B cell (primary cell): Measurements from ENCODE around the gene ZNF302. TPM values are rescaled to one million over a fixed set of nuclear protein-coding genes. Genes with fewer than 3 reads are reported as not detected.

Source experiments
- ATAC-seq: fragments of 200-7000 bp; cut with Tn5 transposase; one replicate; pipeline ENCODE4 v1.10.0; 2021; ENCODE audit warnings: low read depth, mild to moderate bottlenecking, moderate number of reproducible peaks, moderate library complexity
- CTCF ChIA-PET: fragments of 350-600 bp; sonication (Branson Sonifier 250); formaldehyde crosslinking; loops from one replicate; lab custom pipeline; 2021; ENCODE audit warnings: antibody characterized with exemption, inconsistent platforms; lab: Charles Lee
- POLR2A ChIA-PET: fragments of 350-600 bp; sonication (Branson Sonifier 250); formaldehyde crosslinking; loops from one replicate; lab custom pipeline; 2021; ENCODE audit warnings: antibody characterized with exemption; lab: Charles Lee
- DNase-seq: peaks from one replicate; pipeline ENCODE4 v3.0.0; 2013
- H2AFZ ChIP-seq: 2 replicates; pipeline ENCODE4 v1.6.1; 2012; ENCODE audit warnings: mild to moderate bottlenecking, low read depth, low read length; ENCODE audit not compliant: insufficient read depth, poor library complexity, severe bottlenecking
- H3K27ac ChIP-seq, 2 donors: 1 replicate in 1 of 2; 2 replicates in 1 of 2; pipeline ENCODE4 v1.5.1; 2012 to 2013; ENCODE audit warnings: low read length in 2 of 2, mild to moderate bottlenecking in 2 of 2, moderate library complexity in 1 of 2
- H3K27me3 ChIP-seq, 4 experiments: fragments of 200-600 bp in 1 of 4; sonication (generic) in 1 of 4; replicated peaks in 1 of 4; 1 replicate in 2 of 4; 2 replicates in 2 of 4; pipeline versions ENCODE4 v1.6.1 to v1.7.0; 2013 to 2016; ENCODE audit warnings: low read length in 3 of 4, mild to moderate bottlenecking in 2 of 4, mixed read lengths in 1 of 4, moderate library complexity in 1 of 4; ENCODE audit not compliant: insufficient read depth in 4 of 4, control insufficient read depth in 3 of 4; ENCODE audit errors: control extremely low read depth in 1 of 4
- H3K36me3 ChIP-seq, 2 experiments: replicated peaks in 1 of 2; 1 replicate in 1 of 2; 2 replicates in 1 of 2; pipeline versions ENCODE4 v1.6.1 to v1.7.1; 2013; ENCODE audit warnings: low read length in 1 of 2; ENCODE audit not compliant: insufficient read depth in 2 of 2, control insufficient read depth in 1 of 2; ENCODE audit errors: control extremely low read depth in 1 of 2, extremely low read depth in 1 of 2
- H3K4me1 ChIP-seq, 2 donors: fragments of 200-600 bp in 1 of 2; sonication (generic) in 1 of 2; 1 replicate in 1 of 2; 2 replicates in 1 of 2; pipeline versions ENCODE4 v1.5.1 to v1.6.1; 2013 to 2017; ENCODE audit warnings: low read length in 2 of 2; ENCODE audit not compliant: control insufficient read depth in 2 of 2, insufficient read depth in 2 of 2
- H3K4me2 ChIP-seq: replicated peaks from 2 replicates; pipeline ENCODE3; 2012; ENCODE audit warnings: mild to moderate bottlenecking, low read depth, low read length; ENCODE audit not compliant: poor library complexity, severe bottlenecking
- H3K4me3 ChIP-seq, 5 experiments: fragments of 200-600 bp in 1 of 5; sonication (generic) in 1 of 5; 1 replicate in 3 of 5; 2 replicates in 2 of 5; pipeline versions ENCODE4 v1.5.1 to v1.7.0; 2011 to 2016; ENCODE audit warnings: low read length in 4 of 5, mild to moderate bottlenecking in 4 of 5, low read depth in 2 of 5, control low read depth in 1 of 5, moderate library complexity in 1 of 5; ENCODE audit not compliant: insufficient read depth in 1 of 5; ENCODE audit errors: control extremely low read depth in 1 of 5, extremely low read depth in 1 of 5
- H3K79me2 ChIP-seq: fragments of 200-600 bp; sonication (generic); one replicate; pipeline ENCODE4 v1.6.0; 2016; ENCODE audit warnings: low read length; ENCODE audit not compliant: control insufficient read depth, insufficient read depth
- H3K9ac ChIP-seq: fragments of 200-600 bp; sonication (generic); 2 replicates; pipeline ENCODE4 v1.6.1; 2017; ENCODE audit warnings: mild to moderate bottlenecking, low read length, moderate library complexity
- H3K9me3 ChIP-seq, 3 donors: one replicate each; pipeline versions ENCODE4 v1.6.1 to v1.7.1; 2013; ENCODE audit warnings: low read length in 2 of 3; ENCODE audit not compliant: control insufficient read depth in 2 of 3, insufficient read depth in 1 of 3; ENCODE audit errors: control extremely low read depth in 1 of 3
- H4K20me1 ChIP-seq: 2 replicates; pipeline ENCODE4 v1.6.0; 2012; ENCODE audit warnings: mild to moderate bottlenecking, low read length; ENCODE audit not compliant: insufficient read depth, control insufficient read depth, poor library complexity, severe bottlenecking
- H3K27ac Mint-ChIP-seq: one replicate; pipeline ENCODE4 v1.8.0; 2021; ENCODE audit warnings: mixed read lengths
- H3K27me3 Mint-ChIP-seq: one replicate; pipeline ENCODE4 v1.8.0; 2021; ENCODE audit warnings: mixed read lengths
- H3K4me1 Mint-ChIP-seq: one replicate; pipeline ENCODE4 v1.8.0; 2021; ENCODE audit warnings: mixed read lengths
- H3K4me3 Mint-ChIP-seq: one replicate; pipeline ENCODE4 v1.8.0; 2021; ENCODE audit warnings: mixed read lengths
- H3K9me3 Mint-ChIP-seq: one replicate; pipeline ENCODE4 v1.8.0; 2022; ENCODE audit warnings: mixed read lengths; ENCODE audit not compliant: insufficient read depth
- CTCF ChIP-seq: fragments of 200-600 bp; IDR thresholded peaks from one replicate; pipeline ENCODE4 v1.8.0; 2022; ENCODE audit warnings: antibody characterized with exemption, mild to moderate bottlenecking
- EZH2 ChIP-seq: IDR thresholded peaks from 2 replicates; pipeline ENCODE4 v1.6.1; 2012; ENCODE audit warnings: borderline replicate concordance, low read depth, mild to moderate bottlenecking, moderate library complexity, low read length; ENCODE audit not compliant: insufficient read depth, poor library complexity, severe bottlenecking
- whole genome bisulfite sequencing: methylation state at CpG from one replicate; pipeline ENCODE4 v1.1.5; 2013; ENCODE audit warnings: missing lambda C conversion rate; ENCODE audit not compliant: insufficient coverage; 5-methylcytosine and 5-hydroxymethylcytosine counted together
- intact Hi-C: fragments of 100-400 bp; cut with micrococcal nuclease; formaldehyde crosslinking; loops from one replicate; pipeline ENCODE4 v1.10.0; 2022
- polyA plus RNA-seq: library from polyadenylated mRNA; depleted of rRNA; stranded (reverse); fragments of >200 nt; gene quantifications from 2 replicates; pipeline ENCODE4 v1.2.3, GENCODE V29; 2012
- total RNA-seq, 2 donors: library from RNA; stranded (reverse); fragments of 120-200 nt in 1 of 2; gene quantifications; 1 replicate in 1 of 2; 2 replicates in 1 of 2; pipeline versions ENCODE4 v1.2.3 to v1.2.4, GENCODE V29; 2013 to 2022

The ZNF302 gene
- total and polyA plus RNA-seq, 2 donors (not counting 1 experiment from before 2014, with no cell fraction given) = 20.4 to 48.4 TPM

GRCh38 chr19:34722353-34722752, 44.9 kb downstream of the ZNF302 start:
- intact Hi-C loops = no loop called here
- DNase-seq (no peak), ATAC-seq (no peak)
- POLR2A ChIA-PET = no interaction called here
- TF ChIP-seq EZH2 (no peak), CTCF (no peak)
- Histone ChIP-seq H3K9me3 (peaks cover 0 to 3% (median 1%) of the 10 kb centered on the region in 3 donors), H3K4me2 (no peak overlapping the region), H2AFZ (no peak overlapping the region), H3K79me2 (no peaks in the 10 kb centered on the region), H3K27ac (no peak overlapping the region), H3K4me1 (no peaks in the 10 kb centered on the region), H3K4me3 (no peak overlapping the region), H3K27me3 (peaks cover 0 to 7% (median 3%) of the 10 kb centered on the region in 4 experiments), H3K36me3 (no peaks in the 10 kb centered on the region), H4K20me1 (no peaks in the 10 kb centered on the region), H3K9ac (no peak overlapping the region)
- WGBS = 65% methylated on average over 11 of the region's 11 CpGs
- CTCF ChIA-PET = interaction anchor here (0.6 kb wide), 1 partner anchor 111 kb away, joined by 5 read pairs; no protein-coding TSS in a partner anchor
- no peak overlapping the region for H3K27ac Mint-ChIP-seq
- H3K4me3 Mint-ChIP-seq = no peak overlapping the region
- H3K4me1 Mint-ChIP-seq = no peaks in the 10 kb centered on the region
- no peaks in the 10 kb centered on the region for H3K9me3 Mint-ChIP-seq
- H3K27me3 Mint-ChIP-seq = peaks cover 29% of the 10 kb centered on the region

GRCh38 chr19:34725400-34725799, 47.9 kb downstream of the ZNF302 start:
- no peak for DNase-seq
- H3K9me3 ChIP-seq = peaks cover 0 to 3% (median 0%) of the 10 kb centered on the region in 3 donors
- no peak overlapping the region for H3K4me3 ChIP-seq
- H3K4me1 ChIP-seq = no peaks in the 10 kb centered on the region
- POLR2A ChIA-PET = no interaction called here
- no peak for ATAC-seq
- no peak overlapping the region for H3K9ac ChIP-seq
- TF ChIP-seq CTCF = no peak
- no peak overlapping the region for H3K4me3 Mint-ChIP-seq
- H4K20me1 ChIP-seq = no peaks in the 10 kb centered on the region
- no peak overlapping the region for H2AFZ ChIP-seq
- 58% methylated on average over 4 of the region's 6 CpGs for WGBS
- H3K27me3 Mint-ChIP-seq = peaks cover 34% of the 10 kb centered on the region
- H3K27me3 ChIP-seq = peaks cover 0 to 12% (median 3%) of the 10 kb centered on the region in 4 experiments
- H3K36me3 ChIP-seq = no peaks in the 10 kb centered on the region
- H3K27ac ChIP-seq = no peak overlapping the region
- CTCF ChIA-PET = no interaction called here
- intact Hi-C loops = no loop called here
- no peak overlapping the region for H3K4me2 ChIP-seq
- H3K27ac Mint-ChIP-seq = no peak overlapping the region
- H3K79me2 ChIP-seq = no peaks in the 10 kb centered on the region
- no peaks in the 10 kb centered on the region for H3K9me3 Mint-ChIP-seq
- no peaks in the 10 kb centered on the region for H3K4me1 Mint-ChIP-seq
